IMR-90 (cell line): Measurements from ENCODE around the gene INO80. TPM values are rescaled to one million over a fixed set of nuclear protein-coding genes. Genes with fewer than 3 reads are reported as not detected.

Experiments used
- ATAC-seq: fragments of 200-7000 bp; cut with Tn5 transposase; 2 replicates; pipeline ENCODE4 v1.9.1; 2020; ENCODE audit warnings: low read depth, mild to moderate bottlenecking, moderate library complexity
- BruUV-seq: library from RNA; stranded (reverse); fragments of 400-500 nt; replicated peaks from 2 replicates; lab custom pipeline; 2021; lab: Mats Ljungman, UMichigan
- CTCF ChIA-PET: fragments of 300-600 bp; formaldehyde crosslinking; extraction: SDS; loops from one replicate; lab custom pipeline; 2021; ENCODE audit warnings: antibody characterized with exemption; lab: Yijun Ruan, JAX
- POLR2A ChIA-PET: fragments of 300-600 bp; sonication (Branson Sonifier 250); formaldehyde crosslinking; loops from one replicate; lab custom pipeline; 2022; ENCODE audit warnings: antibody characterized with exemption; ENCODE audit not compliant: unreplicated experiment; lab: Charles Lee
- DNase-seq: peaks from one replicate; pipeline ENCODE4 v3.0.0; 2013
- H2AFZ ChIP-seq: replicated peaks from 2 replicates; pipeline ENCODE3; 2013; ENCODE audit warnings: low read length, mild to moderate bottlenecking; ENCODE audit not compliant: poor library complexity
- H2AK5ac ChIP-seq: 2 replicates; pipeline ENCODE4 v1.6.1; 2013; ENCODE audit warnings: low read depth, low read length, inconsistent platforms
- H2AK9ac ChIP-seq: replicated peaks from 2 replicates; pipeline ENCODE3; 2013; ENCODE audit warnings: mild to moderate bottlenecking, low read depth, low read length, moderate library complexity; ENCODE audit not compliant: poor library complexity
- H2BK120ac ChIP-seq: 2 replicates; pipeline ENCODE4 v1.6.1; 2013; ENCODE audit warnings: low read depth, low read length, inconsistent platforms
- H2BK15ac ChIP-seq: 3 replicates; pipeline ENCODE4 v1.6.1; 2013; ENCODE audit warnings: low read depth, low read length, inconsistent platforms
- H2BK20ac ChIP-seq: 2 replicates; pipeline ENCODE4 v1.6.1; 2013; ENCODE audit warnings: low read depth, mild to moderate bottlenecking, inconsistent platforms, low read length, moderate library complexity
- H2BK5ac ChIP-seq: 2 replicates; pipeline ENCODE4 v1.6.1; 2013; ENCODE audit warnings: mild to moderate bottlenecking, low read depth, low read length, inconsistent platforms; ENCODE audit not compliant: poor library complexity, severe bottlenecking
- H3K14ac ChIP-seq: replicated peaks from 2 replicates; pipeline ENCODE4 v1.6.1; 2013; ENCODE audit warnings: low read depth, low read length, inconsistent platforms
- H3K18ac ChIP-seq: 2 replicates; pipeline ENCODE4 v1.6.1; 2013; ENCODE audit warnings: low read depth, low read length, control low read depth
- H3K23ac ChIP-seq: 2 replicates; pipeline ENCODE4 v1.6.1; 2013; ENCODE audit warnings: low read depth, low read length, inconsistent platforms
- H3K27ac ChIP-seq: 2 replicates; pipeline ENCODE4 v1.5.1; 2013; ENCODE audit warnings: mild to moderate bottlenecking, control low read depth, low read length; ENCODE audit not compliant: insufficient read depth
- H3K27me3 ChIP-seq: 2 replicates; pipeline ENCODE4 v1.6.1; 2013; ENCODE audit warnings: low read length; ENCODE audit not compliant: control insufficient read depth, insufficient read depth
- H3K36me3 ChIP-seq: 2 replicates; pipeline ENCODE4 v1.6.1; 2013; ENCODE audit warnings: low read length, mixed read lengths; ENCODE audit not compliant: control insufficient read depth, insufficient read depth
- H3K4ac ChIP-seq: 2 replicates; pipeline ENCODE4 v1.6.1; 2013; ENCODE audit warnings: low read depth, low read length, inconsistent platforms
- H3K4me1 ChIP-seq: 2 replicates; pipeline ENCODE4 v1.6.1; 2013; ENCODE audit warnings: low read length, mixed read lengths; ENCODE audit not compliant: control insufficient read depth, insufficient read depth
- H3K4me2 ChIP-seq: 2 replicates; pipeline ENCODE4 v1.6.1; 2013; ENCODE audit warnings: low read depth, mild to moderate bottlenecking, control low read depth, low read length, moderate library complexity
- H3K4me3 ChIP-seq: 2 replicates; pipeline ENCODE4 v1.5.1; 2013; ENCODE audit warnings: low read depth, mild to moderate bottlenecking, control low read depth, low read length, moderate library complexity; ENCODE audit not compliant: insufficient read depth
- H3K56ac ChIP-seq: 2 replicates; pipeline ENCODE4 v1.6.1; 2013; ENCODE audit warnings: low read length, inconsistent platforms; ENCODE audit not compliant: insufficient read depth; ENCODE audit errors: extremely low read depth
- H3K79me1 ChIP-seq, 2 experiments: 2 replicates each; pipeline ENCODE4 v1.6.1; 2013; ENCODE audit warnings: low read length in 2 of 2, inconsistent platforms in 1 of 2, low read depth in 1 of 2
- H3K9ac ChIP-seq: 2 replicates; pipeline ENCODE4 v1.6.1; 2013; ENCODE audit warnings: low read depth, low read length, control low read depth
- H3K9me1 ChIP-seq: 2 replicates; pipeline ENCODE4 v1.6.1; 2013; ENCODE audit warnings: low read length, inconsistent platforms; ENCODE audit not compliant: insufficient read depth
- H3K9me3 ChIP-seq: 2 replicates; pipeline ENCODE4 v1.6.1; 2013; ENCODE audit warnings: low read length; ENCODE audit not compliant: control insufficient read depth, insufficient read depth
- H4K20me1 ChIP-seq: 2 replicates; pipeline ENCODE4 v1.6.1; 2013; ENCODE audit warnings: low read length, inconsistent platforms; ENCODE audit not compliant: insufficient read depth
- H4K5ac ChIP-seq: 2 replicates; pipeline ENCODE4 v1.6.1; 2013; ENCODE audit warnings: mild to moderate bottlenecking, low read depth, low read length, control low read depth
- H4K8ac ChIP-seq, 2 experiments: 2 replicates each; pipeline ENCODE4 v1.6.1; 2013; ENCODE audit warnings: low read depth in 2 of 2, low read length in 2 of 2, control low read depth in 1 of 2, inconsistent platforms in 1 of 2
- H4K91ac ChIP-seq: 2 replicates; pipeline ENCODE4 v1.6.1; 2013; ENCODE audit warnings: low read depth, low read length, inconsistent platforms; ENCODE audit not compliant: insufficient read depth
- BHLHE40 ChIP-seq: fragments of 150-350 bp; IDR thresholded peaks from 2 replicates; pipeline ENCODE4 v1.6.1; 2016; ENCODE audit warnings: mild to moderate bottlenecking, low read depth, low read length
- CEBPB ChIP-seq: IDR thresholded peaks from 2 replicates; pipeline ENCODE4 v1.6.1; 2012; ENCODE audit warnings: low read depth, low read length, improper control_type of control experiment
- CHD1 ChIP-seq: IDR thresholded peaks from 2 replicates; pipeline ENCODE4 v1.6.1; 2012; ENCODE audit warnings: low read depth, low read length, improper control_type of control experiment
- FOS ChIP-seq: fragments of 150-350 bp; IDR thresholded peaks from 2 replicates; pipeline ENCODE4 v1.6.1; 2016; ENCODE audit warnings: low read depth, low read length
- MAFK ChIP-seq: IDR thresholded peaks from 2 replicates; pipeline ENCODE4 v1.6.1; 2012; ENCODE audit warnings: low read depth, low read length, improper control_type of control experiment
- MAZ ChIP-seq: IDR thresholded peaks from 2 replicates; pipeline ENCODE4 v1.6.1; 2012; ENCODE audit warnings: low read depth, mild to moderate bottlenecking, low read length, improper control_type of control experiment, moderate library complexity, borderline replicate concordance
- MXI1 ChIP-seq: IDR thresholded peaks from 2 replicates; pipeline ENCODE4 v1.6.1; 2012; ENCODE audit warnings: low read depth, mild to moderate bottlenecking, low read length, moderate library complexity, borderline replicate concordance
- POLR2A ChIP-seq: IDR thresholded peaks from 2 replicates; pipeline ENCODE4 v1.6.1; 2012; ENCODE audit warnings: mild to moderate bottlenecking, low read depth, low read length
- RCOR1 ChIP-seq: IDR thresholded peaks from 2 replicates; pipeline ENCODE4 v1.6.1; 2012; ENCODE audit warnings: mild to moderate bottlenecking, low read length, improper control_type of control experiment; ENCODE audit not compliant: insufficient replicate concordance
- RFX5 ChIP-seq: IDR thresholded peaks from 2 replicates; pipeline ENCODE4 v1.8.0; 2012; ENCODE audit warnings: low read depth, mild to moderate bottlenecking, low read length, moderate library complexity
- WGBS, 2 experiments: methylation state at CpG; one replicate each; pipeline versions ENCODE4 v1.1.5 to v1.1.7; 2013; ENCODE audit warnings: missing lambda C conversion rate in 2 of 2; ENCODE audit not compliant: insufficient read length in 1 of 2; ENCODE audit errors: extremely low coverage in 2 of 2; 5-methylcytosine and 5-hydroxymethylcytosine counted together
- dilution Hi-C: fragments of 300-500 bp; cut with HindIII; formaldehyde crosslinking; loops from one replicate; pipeline ENCODE4 v1.14.3; 2018; ENCODE audit warnings: low sequenced_read_pairs; ENCODE audit not compliant: unreplicated experiment
- in situ Hi-C: fragments of 300-500 bp; cut with MboI; formaldehyde crosslinking; loops from 3 replicates; pipeline ENCODE4 v1.14.3; 2019; ENCODE audit warnings: low sequenced_read_pairs, inconsistent platforms, mixed read lengths
- intact Hi-C: fragments of 100-400 bp; cut with micrococcal nuclease; formaldehyde crosslinking; loops from 2 replicates; pipeline ENCODE4 v1.10.0; 2022
- polyA plus RNA-seq, 3 experiments: library from polyadenylated mRNA; depleted of rRNA; stranded (reverse); fragments of >200 nt; gene quantifications; 2 replicates each; pipeline ENCODE4 v1.2.3, GENCODE V29; 2012; ENCODE audit warnings: low replicate concordance in 1 of 3
- total RNA-seq: library from RNA; depleted of rRNA; stranded (reverse); fragments of >200 nt; gene quantifications from 2 replicates; pipeline ENCODE4 v1.2.3, GENCODE V29; 2012
- TF ChIP-seq, protein P1 (sequence below): fragments of 150-350 bp; IDR thresholded peaks from 2 replicates; pipeline ENCODE4 v1.6.1; 2016; ENCODE audit warnings: low read depth, mild to moderate bottlenecking, low read length, moderate library complexity, borderline replicate concordance
- TF ChIP-seq, protein P2 (sequence below): fragments of 150-350 bp; IDR thresholded peaks from 2 replicates; pipeline ENCODE4 v1.6.1; 2017; ENCODE audit warnings: mild to moderate bottlenecking, antibody characterized with exemption, low read length, low read depth

INO80 gene
- total and polyA plus RNA-seq, 2 of the 4 experiments (the other 2 are of a cell fraction) = 6.0 to 13.3 TPM

DNA sequence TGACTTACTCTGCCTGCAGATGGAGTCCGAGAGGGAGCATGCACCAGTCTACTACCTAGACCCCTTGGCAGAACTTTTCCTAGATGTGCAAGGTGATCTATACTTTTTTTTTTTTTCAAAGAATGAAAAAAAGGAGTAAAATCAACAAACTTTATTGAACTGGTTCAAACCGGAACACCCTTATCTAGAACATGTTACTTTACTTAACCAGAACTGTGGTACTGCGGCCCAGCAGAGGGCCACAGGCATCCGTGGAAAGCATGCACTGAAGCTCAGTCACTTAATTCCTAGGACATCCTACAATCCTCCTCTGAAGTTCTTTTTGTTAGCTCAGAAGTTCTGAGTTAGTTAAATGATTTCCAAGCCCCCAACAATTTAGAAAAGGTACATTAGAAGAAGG, 141.2 kb downstream of the INO80 start:
- CTCF ChIA-PET = no interaction called here
- no peak for ATAC-seq
- no peak overlapping the region for H3K27ac ChIP-seq
- H2BK120ac ChIP-seq = peak overlapping the region; percentile 3; the same call in 1 of the 2 replicates
- H4K91ac ChIP-seq = no peak overlapping the region
- H3K4ac ChIP-seq = peak overlapping the region; percentile 37
- H3K14ac ChIP-seq = 0 out of 2 replicates have a peak overlapping the region, but pooled peaks have one; percentile 72
- no peaks in the 10 kb centered on the region for H3K27me3 ChIP-seq
- H3K4me2 ChIP-seq = no peak overlapping the region
- no peak overlapping the region; the same call in 1 of the 2 replicates for H3K23ac ChIP-seq
- H2BK5ac ChIP-seq = no peak overlapping the region
- peak overlapping the region; percentile 47; the same call in 1 of the 2 replicates for H2BK20ac ChIP-seq
- H3K9ac ChIP-seq = no peak overlapping the region
- H3K4me3 ChIP-seq = no peak overlapping the region
- H4K8ac ChIP-seq = no peak overlapping the region; a peak in 1 of 4 replicates
- no peak overlapping the region for H3K56ac ChIP-seq
- H3K79me1 ChIP-seq = peaks cover 6 to 47% of the 10 kb centered on the region in 2 experiments
- peaks cover 36% of the 10 kb centered on the region for H3K36me3 ChIP-seq
- no peak overlapping the region for H3K18ac ChIP-seq
- no peaks in the 10 kb centered on the region for H4K20me1 ChIP-seq
- no peak for DNase-seq
- WGBS, 2 experiments = no CpG with 5 or more reads among the region's 4 CpGs
- no TSS peak for BruUV-seq
- POLR2A ChIA-PET = no interaction called here
- 0 out of 2 replicates have a peak overlapping the region, but pooled peaks have one; percentile 51 for H2AK5ac ChIP-seq
- intact Hi-C loops (no loop called here), in situ Hi-C loops (no loop called here), dilution Hi-C loops (no loop called here)
- H2AFZ ChIP-seq = no peak overlapping the region
- H3K9me3 ChIP-seq = no peaks in the 10 kb centered on the region
- no peak overlapping the region for H2AK9ac ChIP-seq
- H4K5ac ChIP-seq = no peak overlapping the region
- peaks cover 24% of the 10 kb centered on the region for H3K9me1 ChIP-seq
- H2BK15ac ChIP-seq = no peak overlapping the region
- no peak for TF ChIP-seq CEBPB
- no peak for TF ChIP-seq RCOR1
- TF ChIP-seq BHLHE40 = no peak
- TF ChIP-seq RFX5 = no peak
- no peak for TF ChIP-seq MXI1
- no peak for TF ChIP-seq POLR2A
- TF ChIP-seq, protein P1, sequence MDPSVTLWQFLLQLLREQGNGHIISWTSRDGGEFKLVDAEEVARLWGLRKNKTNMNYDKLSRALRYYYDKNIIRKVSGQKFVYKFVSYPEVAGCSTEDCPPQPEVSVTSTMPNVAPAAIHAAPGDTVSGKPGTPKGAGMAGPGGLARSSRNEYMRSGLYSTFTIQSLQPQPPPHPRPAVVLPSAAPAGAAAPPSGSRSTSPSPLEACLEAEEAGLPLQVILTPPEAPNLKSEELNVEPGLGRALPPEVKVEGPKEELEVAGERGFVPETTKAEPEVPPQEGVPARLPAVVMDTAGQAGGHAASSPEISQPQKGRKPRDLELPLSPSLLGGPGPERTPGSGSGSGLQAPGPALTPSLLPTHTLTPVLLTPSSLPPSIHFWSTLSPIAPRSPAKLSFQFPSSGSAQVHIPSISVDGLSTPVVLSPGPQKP = no peak
- no peak for TF ChIP-seq MAZ
- TF ChIP-seq MAFK = no peak
- TF ChIP-seq, protein P2, sequence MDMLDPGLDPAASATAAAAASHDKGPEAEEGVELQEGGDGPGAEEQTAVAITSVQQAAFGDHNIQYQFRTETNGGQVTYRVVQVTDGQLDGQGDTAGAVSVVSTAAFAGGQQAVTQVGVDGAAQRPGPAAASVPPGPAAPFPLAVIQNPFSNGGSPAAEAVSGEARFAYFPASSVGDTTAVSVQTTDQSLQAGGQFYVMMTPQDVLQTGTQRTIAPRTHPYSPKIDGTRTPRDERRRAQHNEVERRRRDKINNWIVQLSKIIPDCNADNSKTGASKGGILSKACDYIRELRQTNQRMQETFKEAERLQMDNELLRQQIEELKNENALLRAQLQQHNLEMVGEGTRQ = no peak
- TF ChIP-seq CHD1 = no peak
- TF ChIP-seq FOS = no peak
- peaks cover 20% of the 10 kb centered on the region for H3K4me1 ChIP-seq
